OCI-LY7 (cell line): Measurements from ENCODE around the gene MAGEA2B. TPM values are rescaled to one million over a fixed set of nuclear protein-coding genes. Genes with fewer than 3 reads are reported as not detected.
"Not testable (repeated sequence)": the region's sequence is repeated elsewhere in the genome, so short reads cannot be mapped to it uniquely, and the experiment has no call there.

Experiments used
- BruUV-seq: library from RNA; stranded (reverse); fragments of 400-500 nt; replicated peaks from 2 replicates; lab custom pipeline; 2021; lab: Mats Ljungman, UMichigan
- CTCF ChIA-PET: fragments of 300-600 bp; sonication (Branson Sonifier 250); formaldehyde crosslinking; loops from one replicate; lab custom pipeline; 2022; ENCODE audit warnings: antibody characterized with exemption; ENCODE audit not compliant: unreplicated experiment; lab: Charles Lee
- POLR2A ChIA-PET: fragments of 300-600 bp; sonication (Branson Sonifier 250); formaldehyde crosslinking; loops from one replicate; lab custom pipeline; 2022; ENCODE audit warnings: antibody characterized with exemption; lab: Charles Lee
- DNase-seq: peaks from one replicate; pipeline ENCODE4 v3.0.0-alpha.2; 2015; ENCODE audit warnings: low spot score
- H2AFZ ChIP-seq: fragments of 200-600 bp; sonication (generic), shearing (Covaris generic); 2 replicates; pipeline ENCODE4 v1.6.1; 2014; ENCODE audit warnings: mild to moderate bottlenecking, antibody characterized with exemption, low read length, moderate library complexity
- H3K27ac ChIP-seq: fragments of 200-600 bp; sonication (generic); 2 replicates; pipeline ENCODE4 v1.5.1; 2014; ENCODE audit warnings: mixed run types, low read depth, mild to moderate bottlenecking, moderate library complexity, low read length, inconsistent platforms; ENCODE audit not compliant: poor library complexity, severe bottlenecking
- H3K36me3 ChIP-seq: fragments of 200-600 bp; sonication (generic); 2 replicates; pipeline ENCODE4 v1.6.1; 2014; ENCODE audit warnings: mild to moderate bottlenecking, antibody characterized with exemption, low read length, moderate library complexity, mixed read lengths; ENCODE audit not compliant: insufficient read depth
- H3K4me1 ChIP-seq: fragments of 200-600 bp; sonication (generic); 2 replicates; pipeline ENCODE4 v1.5.1; 2014; ENCODE audit warnings: mild to moderate bottlenecking, low read length; ENCODE audit not compliant: insufficient read depth, poor library complexity, severe bottlenecking
- H3K4me2 ChIP-seq: fragments of 200-600 bp; sonication (generic); 2 replicates; pipeline ENCODE4 v1.6.1; 2014; ENCODE audit warnings: mild to moderate bottlenecking, low read length
- H3K4me3 ChIP-seq: fragments of 200-600 bp; sonication (generic); 2 replicates; pipeline ENCODE4 v1.5.1; 2014; ENCODE audit warnings: mild to moderate bottlenecking, low read depth, low read length; ENCODE audit not compliant: poor library complexity, severe bottlenecking
- H3K79me2 ChIP-seq: fragments of 200-600 bp; sonication (generic); 2 replicates; pipeline ENCODE4 v1.6.1; 2016; ENCODE audit warnings: low read depth, mild to moderate bottlenecking, low read length, moderate library complexity, mixed read lengths; ENCODE audit not compliant: insufficient read depth
- H3K9me2 ChIP-seq: fragments of 200-600 bp; sonication (generic); 2 replicates; pipeline ENCODE4 v1.6.1; 2016; ENCODE audit warnings: mild to moderate bottlenecking, low read length, mixed read lengths; ENCODE audit not compliant: insufficient read depth
- H3K9me3 ChIP-seq: fragments of 200-600 bp; sonication (generic); 2 replicates; pipeline ENCODE4 v1.6.1; 2014; ENCODE audit warnings: mild to moderate bottlenecking, mixed run types, low read length, mixed read lengths
- H4K20me1 ChIP-seq: fragments of 200-600 bp; sonication (generic); 2 replicates; pipeline ENCODE4 v1.6.1; 2014; ENCODE audit warnings: mild to moderate bottlenecking, antibody characterized with exemption, low read length, moderate library complexity, mixed read lengths; ENCODE audit not compliant: insufficient read depth
- CTCF ChIP-seq: fragments of 200-600 bp; sonication (generic); conservative IDR thresholded peaks from 2 replicates; pipeline ENCODE4 v1.5.1; 2014; ENCODE audit warnings: mild to moderate bottlenecking, antibody characterized with exemption, low read length, moderate library complexity, mixed read lengths
- EZH2phosphoT487 ChIP-seq: fragments of 200-600 bp; sonication (generic); IDR thresholded peaks from 2 replicates; pipeline ENCODE4 v1.6.1; 2018; ENCODE audit warnings: low read depth, borderline replicate concordance, mild to moderate bottlenecking, mixed run types, antibody characterized with exemption, low read length, moderate library complexity, mixed read lengths
- intact Hi-C: fragments of 100-400 bp; cut with micrococcal nuclease; formaldehyde crosslinking; loops from one replicate; pipeline ENCODE4 v1.10.0; 2022; ENCODE audit not compliant: unreplicated experiment
- total RNA-seq, 2 experiments: library from RNA; depleted of rRNA in 1 of 2; stranded (reverse); fragments of >200 nt in 1 of 2; shearing (Covaris generic) in 1 of 2; gene quantifications; 2 replicates each; pipeline ENCODE4 v1.2.3, GENCODE V29; 2014 to 2022

MAGEA2B gene
- total RNA-seq, 2 experiments from 2014 or later: not detected

- H3K4me1 ChIP-seq: no peaks in the 10 kb centered on the region
- no peaks in the 10 kb centered on the region for H3K36me3 ChIP-seq
- H4K20me1 ChIP-seq: no peaks in the 10 kb centered on the region
- ChIA-PET POLR2A (no interaction called here), CTCF (no interaction called here)
- H3K27ac ChIP-seq: no peak overlapping the region
- H3K4me2 ChIP-seq: no peak overlapping the region
- no TSS peak for BruUV-seq
- no peaks in the 10 kb centered on the region for H3K9me2 ChIP-seq
- intact Hi-C loops: no loop called here
- H2AFZ ChIP-seq: no peak overlapping the region
- TF ChIP-seq CTCF (no peak), EZH2phosphoT487 (no peak)
- DNase-seq: no peak
- no peaks in the 10 kb centered on the region for H3K9me3 ChIP-seq
- no peaks in the 10 kb centered on the region for H3K79me2 ChIP-seq
- H3K4me3 ChIP-seq: no peak overlapping the region
Observed at GRCh38 chrX:152735101-152735500, 20.7 kb downstream of the MAGEA2B start.

- BruUV-seq: no TSS peak
- no peak overlapping the region for H2AFZ ChIP-seq
- no peaks in the 10 kb centered on the region for H3K36me3 ChIP-seq
- no peak overlapping the region for H3K27ac ChIP-seq
- no peaks in the 10 kb centered on the region for H3K4me1 ChIP-seq
- POLR2A ChIA-PET: no interaction called here
- no peaks in the 10 kb centered on the region for H3K79me2 ChIP-seq
- H3K4me3 ChIP-seq: no peak overlapping the region
- H3K9me3 ChIP-seq: no peaks in the 10 kb centered on the region
- intact Hi-C loops: no loop called here
- no peaks in the 10 kb centered on the region for H4K20me1 ChIP-seq
- no peak for DNase-seq
- CTCF ChIA-PET: no interaction called here
- H3K4me2 ChIP-seq: no peak overlapping the region
- TF ChIP-seq EZH2phosphoT487: no peak
- no peak for TF ChIP-seq CTCF
- no peaks in the 10 kb centered on the region for H3K9me2 ChIP-seq
Observed at GRCh38 chrX:152735860-152736511, 21.6 kb downstream of the MAGEA2B start.

GRCh38 chrX:152736528-152736927 is 22.1 kb downstream of the MAGEA2B start:
- BruUV-seq: not testable (repeated sequence)

More at GRCh38 chrX:152736528-152736927, 22.1 kb downstream of the MAGEA2B start:
- DNase-seq, H3K9me2 ChIP-seq, H3K9me3 ChIP-seq, intact Hi-C loops, H3K4me1 ChIP-seq, H3K36me3 ChIP-seq, H3K4me2 ChIP-seq, POLR2A ChIA-PET, H3K27ac ChIP-seq, H3K4me3 ChIP-seq, H4K20me1 ChIP-seq, H2AFZ ChIP-seq, CTCF ChIA-PET, H3K79me2 ChIP-seq: not testable (repeated sequence)
